C1 segment of cervical spinal cord (tissue), 14 donors: Measurements from ENCODE around the gene PRKG1.
A peak's percentile ranks its signal among the peaks of the same experiment; 100 is the strongest.
"Not testable (repeated sequence)": the region's sequence is repeated elsewhere in the genome, so short reads cannot be mapped to it uniquely, and the experiment has no call there.

Experiments used
- DNase-seq, 14 donors: peaks; one replicate each; lab custom pipeline; 2025; lab: John Stamatoyannopoulos, UW

The PRKG1 gene

DNA sequence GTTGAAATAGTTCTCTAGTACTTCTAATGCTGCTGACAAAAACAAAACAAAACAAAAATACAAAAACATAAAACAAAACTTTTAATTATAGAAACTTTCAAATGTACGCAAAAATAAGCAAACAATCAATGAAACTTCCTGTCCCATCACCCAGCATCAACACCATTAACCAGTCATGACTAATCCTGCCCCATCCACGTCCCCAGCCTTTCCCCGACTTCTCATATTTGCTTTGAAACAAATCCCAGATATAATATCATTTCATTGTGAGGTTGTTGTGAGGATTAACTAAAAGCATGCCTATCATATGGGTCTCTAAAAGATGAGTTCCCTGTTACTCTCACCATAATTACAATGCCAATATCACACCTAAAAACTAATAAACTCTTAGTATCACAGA is 569.4 kb downstream of the PRKG1 start:
- no peak for DNase-seq

DNA sequence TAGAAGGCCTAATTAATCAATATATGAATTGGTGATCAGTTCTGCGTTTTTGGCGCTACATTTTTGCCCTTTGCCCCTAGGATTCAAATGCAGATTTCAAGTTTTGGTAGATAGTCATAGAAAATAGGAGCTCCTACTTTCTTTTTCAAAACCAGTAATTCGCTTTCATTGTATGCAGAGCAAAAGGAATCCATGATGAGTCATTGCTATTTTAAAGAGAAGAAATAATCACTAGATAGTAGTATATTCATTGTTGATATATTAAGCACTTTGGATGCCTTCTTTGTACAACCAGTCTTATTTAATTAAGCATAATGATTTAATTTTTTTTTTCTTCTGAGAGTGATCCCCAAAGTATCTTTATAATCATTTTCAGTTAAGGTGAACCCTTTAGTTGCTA is 574.8 kb downstream of the PRKG1 start:
- DNase-seq = no peak

GRCh38 chr10:51651063-51651462 is 576.8 kb downstream of the PRKG1 start:
- no peak for DNase-seq

GRCh38 chr10:51653025-51653424 is 578.7 kb downstream of the PRKG1 start:
- DNase-seq = no peak

- DNase-seq = no peak
Observed at GRCh38 chr10:51654918-51655317, 580.6 kb downstream of the PRKG1 start.

- DNase-seq = no peak
Observed at GRCh38 chr10:51656503-51656902, 582.2 kb downstream of the PRKG1 start.

- DNase-seq = no peak
Observed at GRCh38 chr10:51658000-51658399, 583.7 kb downstream of the PRKG1 start.

DNA sequence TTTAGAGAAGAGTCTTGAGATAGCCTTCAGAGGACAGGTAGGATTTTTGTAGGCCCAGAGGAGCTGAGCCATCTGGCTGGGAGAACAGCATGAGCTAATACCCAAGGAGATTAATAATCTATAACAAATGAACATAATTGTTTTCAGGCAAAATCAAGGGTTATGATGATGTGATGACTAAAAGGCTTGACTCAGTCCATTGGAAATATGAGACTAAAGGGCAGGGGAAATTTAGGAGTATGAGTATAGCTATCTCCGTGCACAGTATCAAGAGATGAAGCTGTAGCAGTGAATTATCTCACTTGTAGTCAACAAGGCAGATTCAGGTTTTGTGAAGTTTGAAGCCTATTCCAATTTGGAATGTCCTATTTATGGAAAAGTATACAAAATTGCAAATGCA is 585.1 kb downstream of the PRKG1 start:
- no peak for DNase-seq

GRCh38 chr10:51663086-51663485 is 588.8 kb downstream of the PRKG1 start:
- no peak for DNase-seq

DNA sequence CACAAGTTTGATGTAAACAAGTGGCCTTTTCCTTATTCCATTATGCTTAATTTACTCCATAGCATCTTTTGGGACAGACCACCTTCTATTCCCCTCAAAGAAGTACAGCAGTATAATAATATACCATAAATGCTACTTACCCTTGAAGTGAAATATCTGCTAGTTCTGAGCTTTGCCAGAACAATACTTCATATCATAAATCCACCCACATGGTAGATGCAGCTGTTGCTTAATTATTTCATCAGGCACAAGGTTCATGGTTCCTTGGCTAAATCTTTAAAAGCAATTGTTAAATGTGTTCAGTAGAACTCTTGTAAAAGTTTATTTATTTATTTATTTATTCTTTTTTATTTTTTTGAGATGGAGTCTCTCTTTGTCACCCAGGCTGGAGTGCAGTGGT is 592.2 kb downstream of the PRKG1 start:
- no peak for DNase-seq

DNA sequence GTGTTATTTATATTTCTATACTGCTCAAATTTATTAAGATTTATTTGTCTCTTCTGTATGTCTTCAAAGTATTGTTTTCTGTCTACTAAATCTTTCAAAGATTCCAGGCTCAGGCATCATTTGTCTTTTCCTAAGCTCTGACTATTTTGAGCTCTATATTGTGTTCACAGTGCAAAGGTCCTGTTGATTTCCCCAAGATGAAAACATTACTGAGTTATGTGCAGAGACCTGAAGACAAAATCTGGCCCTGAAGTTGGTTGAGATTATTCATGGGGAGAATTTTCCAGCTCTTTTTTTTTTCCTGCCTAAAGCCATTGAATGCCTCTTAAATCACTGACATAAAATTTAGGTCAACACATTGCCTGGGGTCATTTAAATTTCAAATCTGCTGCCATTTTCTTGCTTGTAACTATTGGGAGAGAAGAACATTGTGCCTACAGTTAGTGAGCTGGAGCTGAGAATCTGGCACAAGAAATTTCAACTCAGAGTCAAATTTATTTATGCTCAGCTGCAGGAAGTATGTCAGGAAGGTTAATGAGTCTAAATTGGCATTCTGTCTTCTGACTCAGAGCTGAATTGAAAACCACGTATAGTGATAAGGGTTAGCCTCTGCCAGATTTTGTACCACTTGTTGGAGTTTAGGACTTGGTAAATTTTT is 593.5 kb downstream of the PRKG1 start:
- DNase-seq = no peak

GRCh38 chr10:51668336-51668689 is 594.0 kb downstream of the PRKG1 start:
- DNase-seq = no peak

DNA sequence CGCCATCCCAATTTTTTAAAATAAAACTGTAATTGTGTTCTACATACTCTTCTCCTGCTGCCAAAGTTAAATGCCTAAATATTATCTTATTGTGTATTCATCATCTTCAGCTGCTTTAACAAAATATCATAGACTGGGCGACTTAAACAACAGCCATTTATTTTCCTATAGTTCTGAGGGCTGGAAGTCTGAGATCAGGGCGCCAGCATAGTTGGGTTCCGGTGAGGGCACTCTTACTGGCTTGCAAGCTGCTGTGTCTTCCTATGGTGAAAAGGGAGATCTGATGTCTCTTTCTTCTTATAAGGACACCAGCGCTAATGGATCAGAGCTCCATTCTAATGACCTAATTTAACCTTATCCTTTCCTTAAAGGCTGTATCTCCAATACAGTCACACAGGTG is 594.8 kb downstream of the PRKG1 start:
- no peak for DNase-seq

- DNase-seq = no peak
Observed at GRCh38 chr10:51672039-51672535, 597.8 kb downstream of the PRKG1 start.

GRCh38 chr10:51675088-51675487 is 600.8 kb downstream of the PRKG1 start:
- no peak for DNase-seq

DNA sequence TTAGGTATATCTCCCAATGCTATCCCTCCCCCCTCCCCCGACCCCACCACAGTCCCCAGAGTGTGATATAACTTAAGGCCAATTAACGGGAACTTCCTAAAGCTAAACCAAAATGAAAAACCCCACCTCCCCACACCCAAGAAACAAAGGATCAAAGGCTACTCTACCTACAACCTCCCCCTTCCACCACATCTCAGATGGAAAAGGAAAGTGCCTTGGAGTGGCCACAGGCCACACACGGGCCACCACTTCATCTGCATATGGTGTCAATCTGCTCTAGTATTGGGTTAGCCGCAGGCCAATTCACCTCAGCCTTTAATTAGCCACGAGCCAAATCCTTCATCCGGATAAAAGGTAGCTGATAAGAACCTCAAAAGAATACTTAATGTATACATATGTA is 605.6 kb downstream of the PRKG1 start:
- DNase-seq = no peak

DNA sequence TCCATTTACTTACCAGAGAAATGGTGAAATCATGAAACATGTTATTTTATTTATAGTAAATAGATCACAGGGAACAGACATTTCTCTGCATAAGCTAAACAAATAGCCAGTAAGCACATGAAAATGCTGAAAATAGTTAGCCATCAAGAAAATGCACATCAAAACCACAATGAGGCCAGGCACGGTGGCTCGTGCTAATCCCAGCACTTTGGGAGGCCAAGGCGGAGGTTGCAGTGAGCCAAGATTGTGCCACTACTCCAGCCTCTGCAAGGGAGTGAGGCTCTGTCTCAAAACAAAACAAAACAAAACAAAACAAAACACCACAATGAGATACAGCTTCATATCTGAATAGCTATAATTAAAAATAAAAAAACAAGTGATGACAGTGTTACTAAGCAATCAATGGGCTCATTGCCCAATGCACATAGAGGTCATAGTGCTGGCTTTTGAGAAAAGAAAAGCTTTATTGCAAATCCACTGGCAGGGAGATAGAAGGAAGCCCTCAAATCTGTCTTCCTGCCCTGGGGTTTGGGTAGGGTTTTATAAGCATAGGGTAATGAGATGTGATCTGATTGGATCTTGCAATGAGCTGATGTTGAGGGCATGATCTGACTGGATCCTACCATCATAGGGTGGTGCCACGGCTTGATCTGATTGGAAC is 608.9 kb downstream of the PRKG1 start:
- DNase-seq = no peak

DNA sequence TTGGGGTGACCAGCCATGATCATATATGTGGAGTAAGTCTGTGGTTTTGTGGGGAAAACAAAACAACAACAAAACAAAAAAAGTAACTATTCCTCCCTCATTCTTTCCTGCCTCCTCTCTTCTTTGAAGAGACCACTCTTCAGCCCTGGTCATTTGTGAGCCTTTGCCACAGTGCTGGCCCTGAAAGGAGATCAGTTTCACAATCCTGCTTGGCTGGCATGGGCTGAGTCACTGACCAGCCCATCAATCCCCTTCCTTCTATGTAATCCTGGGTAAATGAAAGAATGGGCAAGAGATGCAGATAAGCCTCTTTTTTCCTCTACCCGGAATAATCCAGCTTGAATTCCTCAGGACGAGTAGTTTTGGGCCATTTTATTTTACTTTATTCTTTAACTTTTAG is 611.5 kb downstream of the PRKG1 start:
- peak in 1 of 14 donors; percentile 13 for DNase-seq

- DNase-seq = no peak
Observed at GRCh38 chr10:51687296-51687695, 613.0 kb downstream of the PRKG1 start.

- not testable (repeated sequence) for DNase-seq
Observed at GRCh38 chr10:51688826-51689225, 614.5 kb downstream of the PRKG1 start.

GRCh38 chr10:51689536-51689935 is 615.2 kb downstream of the PRKG1 start:
- no peak for DNase-seq

DNA sequence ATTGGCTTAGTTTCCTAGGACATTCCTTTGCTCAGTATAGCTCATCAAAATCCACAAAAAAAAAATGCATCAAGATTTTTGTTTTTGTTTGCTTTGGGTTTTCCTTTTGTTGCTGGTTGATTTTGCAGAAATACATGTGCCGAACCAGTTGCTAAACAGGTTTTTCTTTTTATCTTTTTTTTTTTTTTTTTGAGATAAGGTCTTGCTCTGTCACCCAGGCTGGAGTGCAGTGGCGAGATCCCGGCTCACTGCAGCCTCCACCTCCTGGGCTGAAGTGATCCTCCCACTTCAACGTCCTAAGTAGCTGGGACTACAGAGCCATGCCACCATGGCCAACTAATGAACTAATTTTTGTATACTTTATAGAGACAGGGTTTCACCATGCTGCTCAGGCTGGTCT is 616.8 kb downstream of the PRKG1 start:
- DNase-seq = no peak

GRCh38 chr10:51694086-51694768 is 619.9 kb downstream of the PRKG1 start:
- DNase-seq = no peak
